GM13976 (cell line): Measurements from ENCODE around the gene SUPT3H.

Source experiments
- DNase-seq: peaks from one replicate; pipeline ENCODE4 v3.0.0; 2012; ENCODE audit warnings: low spot score
- in situ Hi-C: fragments of 300-500 bp; cut with MboI; formaldehyde crosslinking; loops from one replicate; pipeline ENCODE4 v1.12.0; 2022; ENCODE audit warnings: low sequenced_read_pairs, mixed read lengths, inconsistent platforms; ENCODE audit not compliant: unreplicated experiment
- TF ChIP-seq, protein P1 (sequence below): IDR thresholded peaks from 2 replicates; pipeline ENCODE4 v1.5.1; 2012; ENCODE audit warnings: borderline replicate concordance, mild to moderate bottlenecking; ENCODE audit not compliant: insufficient read depth; ENCODE audit errors: extremely low read depth, missing control alignments, control extremely low read depth

SUPT3H gene

DNA sequence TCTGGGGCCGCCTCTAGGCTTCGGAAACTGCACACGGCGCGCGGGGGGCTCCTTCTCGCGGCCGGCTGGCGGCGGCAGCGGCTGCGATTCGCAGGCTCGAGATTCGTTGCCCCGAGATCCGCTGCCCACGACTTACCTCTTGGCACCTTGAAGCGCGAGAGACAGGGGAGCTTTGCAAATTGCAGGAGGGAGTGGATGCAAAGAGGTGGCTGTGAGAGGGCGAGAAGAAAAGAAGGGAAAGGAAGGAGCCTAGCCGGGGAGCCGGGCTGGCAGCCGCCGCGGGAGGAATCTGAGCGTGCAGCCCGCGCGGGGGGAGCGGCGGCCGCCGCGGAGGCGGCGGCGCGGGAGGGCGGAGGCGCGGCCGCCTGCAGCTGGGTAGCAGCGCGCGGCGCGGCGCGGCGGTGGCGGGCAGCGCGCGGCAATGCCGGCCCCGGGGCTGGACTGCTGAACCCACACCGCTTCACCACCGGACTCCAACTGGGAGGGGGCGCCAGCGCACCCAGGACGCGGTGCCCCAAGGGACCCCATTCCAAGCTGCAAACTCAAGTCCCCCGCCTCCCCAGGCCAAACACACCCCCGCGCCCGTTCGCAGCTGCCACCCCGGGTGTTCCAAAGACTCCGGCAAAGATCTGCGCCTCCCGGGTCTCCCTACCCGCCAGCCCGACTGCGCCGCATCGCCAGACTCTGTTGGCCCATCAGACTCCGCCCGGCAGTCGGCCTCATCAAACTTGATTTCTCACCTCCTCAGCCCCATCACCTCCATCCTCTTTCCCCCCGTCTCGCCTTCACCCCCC, 44.2 kb upstream of the SUPT3H start:
- in situ Hi-C loops: loop anchor here (25.0 kb wide), 1 partner anchor 760 kb away; no protein-coding TSS in a partner anchor
- DNase-seq: peak; percentile 54
- TF ChIP-seq, protein P1, sequence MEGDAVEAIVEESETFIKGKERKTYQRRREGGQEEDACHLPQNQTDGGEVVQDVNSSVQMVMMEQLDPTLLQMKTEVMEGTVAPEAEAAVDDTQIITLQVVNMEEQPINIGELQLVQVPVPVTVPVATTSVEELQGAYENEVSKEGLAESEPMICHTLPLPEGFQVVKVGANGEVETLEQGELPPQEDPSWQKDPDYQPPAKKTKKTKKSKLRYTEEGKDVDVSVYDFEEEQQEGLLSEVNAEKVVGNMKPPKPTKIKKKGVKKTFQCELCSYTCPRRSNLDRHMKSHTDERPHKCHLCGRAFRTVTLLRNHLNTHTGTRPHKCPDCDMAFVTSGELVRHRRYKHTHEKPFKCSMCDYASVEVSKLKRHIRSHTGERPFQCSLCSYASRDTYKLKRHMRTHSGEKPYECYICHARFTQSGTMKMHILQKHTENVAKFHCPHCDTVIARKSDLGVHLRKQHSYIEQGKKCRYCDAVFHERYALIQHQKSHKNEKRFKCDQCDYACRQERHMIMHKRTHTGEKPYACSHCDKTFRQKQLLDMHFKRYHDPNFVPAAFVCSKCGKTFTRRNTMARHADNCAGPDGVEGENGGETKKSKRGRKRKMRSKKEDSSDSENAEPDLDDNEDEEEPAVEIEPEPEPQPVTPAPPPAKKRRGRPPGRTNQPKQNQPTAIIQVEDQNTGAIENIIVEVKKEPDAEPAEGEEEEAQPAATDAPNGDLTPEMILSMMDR: peak; percentile 28

DNA sequence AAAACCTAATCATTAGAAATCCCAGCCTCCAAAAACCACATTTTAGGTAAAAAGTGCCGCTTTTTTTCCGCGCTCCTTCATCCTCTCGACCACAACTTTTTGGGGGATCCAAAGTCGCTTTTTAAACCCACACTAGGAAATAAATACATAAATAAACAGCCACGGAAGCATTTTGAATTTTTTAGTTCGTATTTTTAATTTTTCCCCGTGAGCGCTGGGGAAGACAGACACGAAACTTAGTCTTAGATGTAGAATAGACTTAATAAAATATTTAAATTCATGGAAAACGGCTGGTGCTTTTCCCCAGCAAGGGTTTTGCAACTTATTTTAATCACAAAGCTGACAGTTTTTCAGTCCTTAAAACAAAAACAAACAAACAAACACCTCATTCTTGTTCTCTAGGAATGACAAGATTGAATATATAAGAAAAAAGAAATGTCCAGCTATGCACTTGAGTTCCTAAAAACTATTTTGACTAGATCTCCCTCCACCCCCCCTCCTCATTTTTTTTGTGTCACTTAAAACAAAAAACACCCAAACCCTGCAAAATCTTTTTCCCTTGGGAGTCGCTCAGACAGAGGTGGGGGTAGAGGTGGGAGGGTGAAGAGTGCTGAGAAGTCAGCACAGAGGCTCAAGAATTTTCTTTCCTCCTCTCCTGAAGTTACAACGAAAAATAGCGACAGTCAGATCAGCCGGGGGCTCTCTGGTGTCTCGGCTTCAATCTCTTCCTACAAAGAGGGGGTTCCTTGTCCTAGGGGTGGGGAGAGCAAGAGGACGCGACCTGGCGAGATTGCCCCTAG, 43.4 kb upstream of the SUPT3H start:
- no peak for DNase-seq
- in situ Hi-C loops: loop anchor here (25.0 kb wide), 1 partner anchor 759 kb away; no protein-coding TSS in a partner anchor
- TF ChIP-seq, protein P1: no peak

GRCh38 chr6:45420083-45420908, 42.6 kb upstream of the SUPT3H start:
- in situ Hi-C loops: loop anchor here (25.0 kb wide), 1 partner anchor 758 kb away; no protein-coding TSS in a partner anchor
- TF ChIP-seq, protein P1: no peak
- peak; percentile 20 for DNase-seq

DNA sequence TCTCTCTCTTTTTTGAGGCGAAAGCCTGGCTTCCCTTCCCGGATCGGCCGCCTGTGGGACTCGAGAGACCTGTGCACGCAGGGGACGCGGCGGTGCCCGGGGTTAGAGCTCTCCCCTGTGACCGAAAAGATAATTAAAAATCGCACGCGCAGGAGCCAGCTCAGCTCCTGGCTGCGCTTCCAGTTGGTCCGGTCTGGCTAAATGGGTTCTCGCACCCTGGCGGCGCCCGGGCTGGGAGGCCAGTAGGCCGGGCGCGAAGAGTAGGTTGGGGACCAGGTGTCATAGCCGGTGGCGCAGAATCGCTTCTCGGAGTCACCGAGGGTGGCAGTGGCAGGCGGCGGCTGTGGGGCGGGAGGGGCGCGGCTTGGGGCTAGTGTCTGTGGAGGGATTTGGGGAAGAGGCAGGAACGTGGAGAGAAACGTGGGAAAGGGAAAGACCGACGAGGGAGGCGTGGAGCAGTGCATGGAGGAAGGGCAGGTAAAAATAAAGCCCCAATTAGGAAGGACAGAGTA, 41.9 kb upstream of the SUPT3H start:
- TF ChIP-seq, protein P1: peak; percentile 42
- in situ Hi-C loops: loop anchor here (25.0 kb wide), 1 partner anchor 757 kb away; no protein-coding TSS in a partner anchor
- DNase-seq: peak; percentile 43

DNA sequence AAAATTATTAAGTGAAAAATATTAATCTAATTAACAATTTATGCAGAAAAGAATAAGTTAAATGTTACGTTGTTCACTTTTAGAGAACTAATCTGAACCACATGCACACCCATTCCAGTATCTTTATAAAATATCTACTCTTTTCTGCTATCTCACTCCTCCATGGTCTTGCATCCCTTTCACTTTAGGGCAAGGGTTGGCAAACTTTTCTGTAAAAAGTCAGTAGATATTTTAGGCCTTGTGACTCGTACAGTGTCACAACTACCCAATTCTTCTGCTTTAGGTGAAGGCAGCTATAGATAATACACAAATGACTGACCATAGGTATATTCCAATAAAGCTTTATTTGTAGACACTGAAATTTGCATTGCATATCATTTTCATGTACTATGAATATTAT, 39.7 kb upstream of the SUPT3H start:
- TF ChIP-seq, protein P1: no peak
- no peak for DNase-seq
- in situ Hi-C loops: loop anchor here (25.0 kb wide), 1 partner anchor 755 kb away; no protein-coding TSS in a partner anchor
